Calu3 (cell line): ENCODE results near the gene GORAB. TPM values are rescaled to one million over a fixed set of nuclear protein-coding genes. Genes with fewer than 3 reads are reported as not detected.

Experiments
- BruUV-seq: library from RNA; stranded (reverse); fragments of 400-500 nt; replicated peaks from 2 replicates; lab custom pipeline; 2021; lab: Mats Ljungman, UMichigan
- CTCF ChIA-PET: fragments of 300-600 bp; sonication (Branson Sonifier 250); formaldehyde crosslinking; loops from one replicate; lab custom pipeline; 2022; ENCODE audit warnings: antibody characterized with exemption; lab: Charles Lee
- DNase-seq: peaks from one replicate; pipeline ENCODE4 v3.0.0; 2022
- H3K27ac Mint-ChIP-seq: one replicate; pipeline ENCODE4 v1.8.0; 2022; ENCODE audit warnings: mixed read lengths; ENCODE audit not compliant: unreplicated experiment
- H3K27me3 Mint-ChIP-seq: one replicate; pipeline ENCODE4 v1.8.0; 2022; ENCODE audit warnings: mixed read lengths; ENCODE audit not compliant: unreplicated experiment
- H3K36me3 Mint-ChIP-seq: one replicate; pipeline ENCODE4 v1.8.0; 2022; ENCODE audit warnings: mild to moderate bottlenecking, moderate library complexity, mixed read lengths; ENCODE audit not compliant: insufficient read depth, unreplicated experiment
- H3K4me1 Mint-ChIP-seq: one replicate; pipeline ENCODE4 v1.8.0; 2022; ENCODE audit warnings: mild to moderate bottlenecking, low read depth, mixed read lengths; ENCODE audit not compliant: unreplicated experiment
- H3K4me3 Mint-ChIP-seq: one replicate; pipeline ENCODE4 v1.8.0; 2022; ENCODE audit warnings: mild to moderate bottlenecking, low read depth, moderate library complexity, mixed read lengths; ENCODE audit not compliant: unreplicated experiment
- H3K9me3 Mint-ChIP-seq: one replicate; pipeline ENCODE4 v1.8.0; 2022; ENCODE audit warnings: low read depth, mixed read lengths; ENCODE audit not compliant: unreplicated experiment
- CTCF ChIP-seq: fragments of 200-600 bp; IDR thresholded peaks from one replicate; pipeline ENCODE4 v1.8.0; 2022; ENCODE audit warnings: antibody characterized with exemption; ENCODE audit not compliant: unreplicated experiment
- intact Hi-C: fragments of 100-400 bp; cut with micrococcal nuclease; formaldehyde crosslinking; loops from one replicate; pipeline ENCODE4 v1.10.0; 2022; ENCODE audit not compliant: unreplicated experiment
- total RNA-seq: library from RNA; stranded (reverse); gene quantifications from 2 replicates; pipeline ENCODE4 v1.2.3, GENCODE V29; 2022

The GORAB gene
- total RNA-seq, 1 experiment from 2014 or later, result 20.5 TPM

DNA sequence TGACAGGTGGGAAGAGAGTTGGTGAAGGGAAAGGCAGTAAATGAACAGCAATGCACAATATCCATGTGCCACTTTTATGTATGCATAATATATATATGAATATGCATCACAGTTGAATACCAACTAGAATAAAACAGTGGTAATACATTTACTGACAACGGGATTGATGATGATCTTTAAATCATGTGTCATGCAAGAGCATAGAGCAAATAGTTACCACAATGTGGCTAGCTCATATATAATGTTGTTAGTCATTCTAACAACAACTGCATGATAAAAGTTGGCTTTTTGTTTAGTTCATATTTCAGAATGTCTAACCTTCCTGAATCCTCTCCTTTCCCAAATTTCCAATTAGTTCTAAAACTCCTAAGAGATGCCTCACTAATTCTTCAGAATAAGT lies 46.4 kb downstream of the GORAB start:
- no peak overlapping the region for H3K27ac Mint-ChIP-seq
- DNase-seq, result no peak
- H3K27me3 Mint-ChIP-seq, result no peaks in the 10 kb centered on the region
- intact Hi-C loops, result no loop called here
- TF ChIP-seq CTCF, result no peak
- CTCF ChIA-PET, result no interaction called here
- no peaks in the 10 kb centered on the region for H3K4me1 Mint-ChIP-seq
- BruUV-seq, result no TSS peak
- H3K9me3 Mint-ChIP-seq, result peaks cover 3% of the 10 kb centered on the region
- H3K4me3 Mint-ChIP-seq, result no peak overlapping the region
- no peaks in the 10 kb centered on the region for H3K36me3 Mint-ChIP-seq

DNA sequence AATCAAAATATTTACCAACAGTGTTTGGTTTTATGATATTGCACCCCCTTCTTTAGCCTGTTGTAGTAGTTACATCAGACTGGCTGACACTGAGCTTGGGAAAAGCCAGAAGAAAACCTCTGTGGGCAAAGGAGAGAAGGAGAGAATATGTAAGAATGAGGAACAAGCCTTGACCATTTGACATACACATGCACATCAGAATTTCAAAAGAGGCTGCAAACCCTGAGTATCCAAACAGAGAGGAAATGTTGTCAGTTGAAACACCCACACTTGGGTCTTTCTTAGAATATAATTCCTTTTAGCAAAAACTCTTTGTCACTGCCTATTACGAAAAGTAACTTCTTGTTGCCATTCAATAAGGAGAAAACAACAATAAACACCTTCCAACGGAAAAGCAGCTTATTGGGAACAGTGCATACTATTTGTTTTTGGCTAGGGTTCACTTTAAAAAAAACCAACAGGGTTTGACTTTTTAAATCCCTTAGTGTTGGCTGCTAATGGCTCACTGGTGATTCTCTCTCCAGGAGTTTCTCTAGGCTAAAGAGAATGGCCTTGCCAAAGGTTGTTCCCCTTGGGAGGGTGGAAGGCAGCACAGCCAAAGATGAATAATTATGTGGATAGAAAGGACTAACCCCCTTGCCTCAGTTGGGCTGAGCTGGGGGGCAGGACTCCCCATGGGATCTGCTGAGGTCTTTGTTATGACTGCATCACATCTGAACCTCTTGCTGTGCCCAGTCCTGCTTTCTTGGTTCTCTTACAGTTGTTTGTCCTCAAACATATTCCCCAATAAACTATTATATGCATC lies 48.9 kb downstream of the GORAB start:
- H3K27ac Mint-ChIP-seq, result no peak overlapping the region
- CTCF ChIA-PET, result no interaction called here

DNA sequence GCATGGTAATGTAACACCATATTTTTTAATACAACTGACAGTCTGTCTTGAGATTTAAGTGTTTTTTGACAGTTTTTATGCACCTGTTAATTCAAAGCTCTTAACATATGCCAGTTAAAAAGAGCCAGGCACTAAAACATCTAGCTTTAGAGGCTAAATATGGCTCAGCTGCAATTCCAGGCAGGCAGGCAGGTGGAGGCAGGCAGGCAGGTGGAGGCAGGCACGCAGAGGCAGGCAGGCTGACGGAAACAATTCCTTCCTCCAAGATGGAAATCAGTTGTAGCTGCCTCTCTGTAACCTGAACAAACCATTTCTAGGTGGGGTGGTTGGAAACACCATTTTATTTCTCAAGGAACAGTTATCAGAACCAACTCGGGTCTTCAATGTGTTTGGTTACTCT lies 51.2 kb downstream of the GORAB start:
- peaks cover 3% of the 10 kb centered on the region for H3K9me3 Mint-ChIP-seq

More for the DNA sequence above, 48.9 kb downstream of the GORAB start:
- no peak overlapping the region for H3K4me3 Mint-ChIP-seq
- DNase-seq, result no peak
- BruUV-seq, result no TSS peak
- no peaks in the 10 kb centered on the region for H3K36me3 Mint-ChIP-seq
- intact Hi-C loops, result no loop called here
- H3K9me3 Mint-ChIP-seq, result peaks cover 3% of the 10 kb centered on the region
- no peak for TF ChIP-seq CTCF
- no peaks in the 10 kb centered on the region for H3K4me1 Mint-ChIP-seq
- H3K27me3 Mint-ChIP-seq, result no peaks in the 10 kb centered on the region

More for the DNA sequence above, 51.2 kb downstream of the GORAB start:
- Mint-ChIP-seq H3K4me3 (no peak overlapping the region), H3K36me3 (no peaks in the 10 kb centered on the region), H3K27me3 (no peaks in the 10 kb centered on the region), H3K4me1 (no peaks in the 10 kb centered on the region), H3K27ac (no peak overlapping the region)
- no TSS peak for BruUV-seq
- DNase-seq, result no peak
- CTCF ChIA-PET, result no interaction called here
- no peak for TF ChIP-seq CTCF
- intact Hi-C loops, result no loop called here
